ENCODE data around the gene PDE7B. TPM values are rescaled to one million over a fixed set of nuclear protein-coding genes. Genes with fewer than 3 reads are reported as not detected.

The PDE7B gene
- total RNA-seq, 1 experiment from 2014 or later = not detected

- no peaks in the 10 kb centered on the region for H3K79me2 ChIP-seq (ENCODE audit: low read length)
- H3F3A ChIP-seq (ENCODE audit: low read length, unreplicated experiment) = no peaks in the 10 kb centered on the region
- TF ChIP-seq CTCF (conservative IDR thresholded peaks at IDR 0.05; ENCODE audit: low read depth, low read length) (no peak), EZH2phosphoT487 (IDR thresholded peaks at IDR 0.05; ENCODE audit: borderline replicate concordance, low read length) (no peak), EZH2 (IDR thresholded peaks at IDR 0.05; ENCODE audit: low read length, unreplicated experiment) (no peak)
- no peak overlapping the region for H3K4me3 ChIP-seq (ENCODE audit: low read length)
- CTCF ChIA-PET = no interaction called here
- no peaks in the 10 kb centered on the region for H3K4me1 ChIP-seq (ENCODE audit: insufficient read depth, low read length)
- H3K27ac ChIP-seq (ENCODE audit: low read length) = no peak overlapping the region
- no peak overlapping the region for H3K9ac ChIP-seq (ENCODE audit: low read length)
- H2AFZ ChIP-seq (ENCODE audit: low read length) = no peak overlapping the region
- no peaks in the 10 kb centered on the region for H3K27me3 ChIP-seq (ENCODE audit: low read length)
- BruUV-seq (replicated peaks) = no TSS peak
- intact Hi-C loops (cut with micrococcal nuclease) = no loop called here
- POLR2A ChIA-PET (ENCODE audit: unreplicated experiment) = no interaction called here
- DNase-seq (no peak), ATAC-seq (no peak)
- H3K36me3 ChIP-seq (ENCODE audit: low read depth, low read length) = no peaks in the 10 kb centered on the region
- no peaks in the 10 kb centered on the region for H3K9me3 ChIP-seq (ENCODE audit: low read length)
- no peak overlapping the region for H3K4me2 ChIP-seq (ENCODE audit: low read length)
- no peaks in the 10 kb centered on the region for H3K9me2 ChIP-seq (replicated peaks; ENCODE audit: low read length)
- H4K20me1 ChIP-seq (ENCODE audit: low read length) = no peaks in the 10 kb centered on the region
Measured at GRCh38 chr6:136061701-136062100, 210.2 kb downstream of the PDE7B start.

- Histone ChIP-seq H3K9me3 (ENCODE audit: low read length) (no peaks in the 10 kb centered on the region), H4K20me1 (ENCODE audit: low read length) (no peaks in the 10 kb centered on the region), H3K4me2 (ENCODE audit: low read length) (no peak overlapping the region), H3K36me3 (ENCODE audit: low read depth, low read length) (no peaks in the 10 kb centered on the region), H3K4me1 (ENCODE audit: insufficient read depth, low read length) (0 out of 2 replicates have a peak, but pooled peaks cover 3% of the 10 kb centered on the region), H3K9ac (ENCODE audit: low read length) (no peak overlapping the region), H3F3A (ENCODE audit: low read length, unreplicated experiment) (no peaks in the 10 kb centered on the region), H3K4me3 (ENCODE audit: low read length) (no peak overlapping the region), H3K27me3 (ENCODE audit: low read length) (no peaks in the 10 kb centered on the region), H3K79me2 (ENCODE audit: low read length) (no peaks in the 10 kb centered on the region), H2AFZ (ENCODE audit: low read length) (no peak overlapping the region), H3K9me2 (replicated peaks; ENCODE audit: low read length) (no peaks in the 10 kb centered on the region), H3K27ac (ENCODE audit: low read length) (no peak overlapping the region)
- CTCF ChIA-PET = no interaction called here
- POLR2A ChIA-PET (ENCODE audit: unreplicated experiment) = no interaction called here
- DNase-seq (no peak), ATAC-seq (no peak)
- intact Hi-C loops (cut with micrococcal nuclease) = no loop called here
- no peak for TF ChIP-seq CTCF (conservative IDR thresholded peaks at IDR 0.05; ENCODE audit: low read depth, low read length)
- no peak for TF ChIP-seq EZH2 (IDR thresholded peaks at IDR 0.05; ENCODE audit: low read length, unreplicated experiment)
- TF ChIP-seq EZH2phosphoT487 (IDR thresholded peaks at IDR 0.05; ENCODE audit: borderline replicate concordance, low read length) = no peak
- BruUV-seq (replicated peaks) = no TSS peak
Measured at GRCh38 chr6:136063096-136063495, 211.6 kb downstream of the PDE7B start.

GRCh38 chr6:136066005-136066404, 214.5 kb downstream of the PDE7B start:
- no peak overlapping the region for H3K27ac ChIP-seq (ENCODE audit: low read length)
- BruUV-seq (replicated peaks) = no TSS peak
- ATAC-seq (no peak), DNase-seq (no peak)
- H3K27me3 ChIP-seq (ENCODE audit: low read length) = no peaks in the 10 kb centered on the region
- no peak overlapping the region for H3K9ac ChIP-seq (ENCODE audit: low read length)
- no peaks in the 10 kb centered on the region for H3F3A ChIP-seq (ENCODE audit: low read length, unreplicated experiment)
- H4K20me1 ChIP-seq (ENCODE audit: low read length) = no peaks in the 10 kb centered on the region
- no peaks in the 10 kb centered on the region for H3K79me2 ChIP-seq (ENCODE audit: low read length)
- TF ChIP-seq EZH2 (IDR thresholded peaks at IDR 0.05; ENCODE audit: low read length, unreplicated experiment) = no peak
- TF ChIP-seq EZH2phosphoT487 (IDR thresholded peaks at IDR 0.05; ENCODE audit: borderline replicate concordance, low read length) = no peak
- TF ChIP-seq CTCF (conservative IDR thresholded peaks at IDR 0.05; ENCODE audit: low read depth, low read length) = no peak
- H3K36me3 ChIP-seq (ENCODE audit: low read depth, low read length) = no peaks in the 10 kb centered on the region
- no peaks in the 10 kb centered on the region for H3K9me3 ChIP-seq (ENCODE audit: low read length)
- no peak overlapping the region for H3K4me2 ChIP-seq (ENCODE audit: low read length)
- CTCF ChIA-PET = no interaction called here
- H3K4me1 ChIP-seq (ENCODE audit: insufficient read depth, low read length) = 0 out of 2 replicates have a peak, but pooled peaks cover 3% of the 10 kb centered on the region
- no peak overlapping the region for H3K4me3 ChIP-seq (ENCODE audit: low read length)
- no peak overlapping the region for H2AFZ ChIP-seq (ENCODE audit: low read length)
- intact Hi-C loops (cut with micrococcal nuclease) = no loop called here
- POLR2A ChIA-PET (ENCODE audit: unreplicated experiment) = no interaction called here
- H3K9me2 ChIP-seq (replicated peaks; ENCODE audit: low read length) = no peaks in the 10 kb centered on the region
